DMS 273 (cell line): ENCODE measurements around the gene TMEM50A.
"Not testable (repeated sequence)": the region's sequence is repeated elsewhere in the genome, so short reads cannot be mapped to it uniquely, and the experiment has no call there.

ENCODE experiments used
- DNase-seq: peaks from one replicate; lab custom pipeline; 2025; ENCODE audit not compliant: unreplicated experiment; lab: John Stamatoyannopoulos, UW

TMEM50A gene

DNA sequence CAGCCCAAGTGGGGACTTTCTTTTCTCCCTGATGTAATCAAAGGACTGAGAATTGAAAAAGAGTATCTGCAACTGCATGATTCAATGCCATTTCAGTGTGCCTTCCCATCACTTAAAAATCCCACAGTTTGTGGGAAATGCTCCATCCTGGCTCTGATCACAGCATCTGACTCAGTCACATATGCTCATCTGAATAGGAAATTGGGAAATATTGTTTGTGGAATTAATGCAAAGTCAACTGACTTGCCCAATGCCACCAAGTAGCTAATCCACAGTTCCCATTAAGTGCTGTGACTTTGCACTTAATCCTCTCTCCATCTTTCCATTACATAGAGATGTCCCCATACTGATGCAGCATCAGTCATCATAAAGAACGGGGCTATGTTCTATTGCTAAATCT is 45.0 kb downstream of the TMEM50A start:
- DNase-seq: not testable (repeated sequence)

DNA sequence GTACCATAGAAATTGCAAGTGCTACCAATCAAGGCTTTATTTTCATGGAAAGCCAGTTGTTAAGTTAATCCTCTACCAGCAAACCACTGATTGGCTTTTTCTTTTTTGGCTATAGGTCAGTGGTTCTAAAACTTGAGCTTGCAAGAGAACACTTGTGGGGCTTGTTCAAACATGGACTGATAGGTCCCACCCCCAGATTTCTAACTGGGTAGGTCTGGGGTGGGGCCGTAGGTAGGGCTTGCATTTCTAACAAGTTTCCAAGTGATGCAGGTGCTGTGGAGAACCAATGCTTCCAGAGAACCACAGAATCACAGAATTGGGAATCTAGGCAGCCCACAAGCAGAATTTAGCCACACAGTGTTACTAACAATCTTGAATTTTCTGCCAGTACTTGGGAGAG is 45.7 kb downstream of the TMEM50A start:
- DNase-seq: not testable (repeated sequence)

DNA sequence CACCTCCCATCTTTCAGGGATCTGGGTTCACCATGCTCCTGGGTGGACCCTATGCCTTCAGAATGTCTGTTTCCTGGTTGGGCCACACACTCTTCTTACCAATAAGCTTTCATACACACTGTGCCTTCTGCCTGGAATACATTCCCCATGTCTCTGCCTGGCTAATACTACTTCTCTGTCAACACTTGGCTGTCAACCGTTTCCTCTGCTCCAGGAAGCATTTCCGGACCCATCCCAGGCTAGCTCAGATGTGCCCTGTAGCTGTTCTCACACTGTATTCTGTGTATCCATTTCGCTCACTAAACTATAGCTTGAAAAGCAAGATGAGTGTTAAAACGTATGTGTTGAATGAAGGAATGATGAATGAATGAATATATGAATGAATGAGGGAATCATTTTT is 49.0 kb downstream of the TMEM50A start:
- DNase-seq: not testable (repeated sequence)

DNA sequence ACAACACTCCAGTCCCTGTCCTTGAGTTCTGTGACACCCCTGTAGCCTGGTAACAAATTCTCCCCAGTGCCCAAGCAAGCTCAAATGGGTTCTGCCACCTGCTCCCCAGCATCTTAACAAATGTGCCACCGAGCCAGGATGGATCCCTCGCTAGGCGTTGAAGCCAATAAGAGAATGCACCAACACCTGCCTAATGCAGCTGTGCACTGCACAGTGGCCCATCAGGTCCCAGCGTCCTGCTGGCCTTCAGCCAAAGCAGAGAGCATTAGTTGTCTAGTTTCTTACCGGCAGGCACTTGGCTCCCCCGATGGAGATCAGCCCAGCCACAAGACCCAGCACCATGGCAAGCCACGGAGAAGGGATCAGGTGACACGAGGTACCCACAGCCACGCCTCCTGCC is 50.6 kb downstream of the TMEM50A start:
- DNase-seq: peak; percentile 54

DNA sequence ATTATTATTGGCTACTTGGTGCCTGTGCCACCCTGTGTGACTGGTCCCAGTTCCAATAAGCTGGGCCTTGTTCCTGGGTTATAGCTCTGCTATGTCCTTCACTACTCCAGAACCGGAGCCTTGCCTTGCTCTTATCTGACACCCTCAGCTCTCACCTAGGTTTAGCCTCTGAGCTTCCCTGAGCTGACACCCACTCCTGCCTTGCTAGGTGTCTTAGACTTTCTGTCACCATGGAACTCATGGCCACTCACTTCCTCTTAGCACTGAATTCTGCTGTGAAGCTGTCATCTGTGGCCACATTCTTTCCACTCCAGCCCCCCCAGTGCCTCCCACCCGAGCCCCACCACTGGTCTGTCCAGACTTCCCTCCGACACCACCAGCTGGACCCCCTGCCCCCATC is 51.6 kb downstream of the TMEM50A start:
- DNase-seq: not testable (repeated sequence)

DNA sequence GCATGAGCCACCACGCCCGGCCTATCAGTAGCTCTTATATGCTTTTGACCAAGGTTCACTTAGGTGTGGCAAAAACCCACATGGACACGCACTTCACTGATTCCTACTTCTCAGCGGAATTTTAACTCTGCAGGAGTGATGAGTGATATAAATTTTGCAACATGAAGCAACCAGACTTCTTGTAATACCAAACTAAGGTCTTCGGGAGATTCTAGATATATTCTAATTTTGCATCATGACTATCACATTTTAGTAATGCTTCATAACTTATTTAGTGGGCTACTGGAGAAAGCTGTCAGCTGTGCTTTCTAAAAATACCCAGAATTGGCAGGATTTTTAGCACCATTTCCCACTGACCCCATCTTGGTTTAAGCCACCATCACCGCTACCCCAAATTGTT is 54.7 kb downstream of the TMEM50A start:
- no peak for DNase-seq

DNA sequence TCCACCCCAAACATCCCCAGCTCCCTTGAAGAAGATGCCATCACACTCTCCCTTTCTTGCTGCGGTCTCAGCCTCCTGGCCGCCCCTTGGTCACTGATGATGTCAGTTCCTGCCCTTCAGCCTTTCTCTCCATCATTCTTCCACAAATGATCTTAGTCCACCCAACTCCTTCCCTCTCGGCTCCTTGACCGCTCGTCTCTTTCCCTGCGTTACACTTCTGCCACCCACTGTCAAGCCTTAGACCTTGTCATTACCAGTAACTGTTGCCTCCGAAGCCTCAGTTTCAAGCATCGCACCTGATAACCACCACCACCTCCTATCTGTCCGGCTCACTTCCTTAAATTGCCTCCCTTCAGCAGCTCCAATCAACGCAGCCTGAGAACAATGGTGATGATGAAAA is 59.4 kb downstream of the TMEM50A start:
- not testable (repeated sequence) for DNase-seq

DNA sequence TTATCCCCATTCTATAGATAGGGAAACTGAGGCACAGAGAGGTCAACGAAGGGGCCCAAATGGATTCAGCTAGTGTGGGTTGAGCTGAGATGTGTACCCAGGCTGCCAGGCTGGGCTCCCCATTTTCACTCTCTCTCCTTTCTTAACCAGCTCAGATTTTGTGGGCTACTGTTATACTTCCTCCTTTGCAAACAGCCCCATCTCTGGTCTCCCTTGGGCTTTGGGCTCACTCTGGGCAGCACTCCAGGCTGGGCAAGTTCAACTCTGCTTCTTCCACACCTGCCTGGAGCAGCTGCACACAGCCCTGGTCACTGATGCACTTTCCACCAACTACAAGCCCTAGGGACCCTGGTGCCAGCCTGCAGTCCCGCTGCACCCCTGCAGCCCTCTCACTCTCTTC is 59.9 kb downstream of the TMEM50A start:
- DNase-seq: not testable (repeated sequence)

DNA sequence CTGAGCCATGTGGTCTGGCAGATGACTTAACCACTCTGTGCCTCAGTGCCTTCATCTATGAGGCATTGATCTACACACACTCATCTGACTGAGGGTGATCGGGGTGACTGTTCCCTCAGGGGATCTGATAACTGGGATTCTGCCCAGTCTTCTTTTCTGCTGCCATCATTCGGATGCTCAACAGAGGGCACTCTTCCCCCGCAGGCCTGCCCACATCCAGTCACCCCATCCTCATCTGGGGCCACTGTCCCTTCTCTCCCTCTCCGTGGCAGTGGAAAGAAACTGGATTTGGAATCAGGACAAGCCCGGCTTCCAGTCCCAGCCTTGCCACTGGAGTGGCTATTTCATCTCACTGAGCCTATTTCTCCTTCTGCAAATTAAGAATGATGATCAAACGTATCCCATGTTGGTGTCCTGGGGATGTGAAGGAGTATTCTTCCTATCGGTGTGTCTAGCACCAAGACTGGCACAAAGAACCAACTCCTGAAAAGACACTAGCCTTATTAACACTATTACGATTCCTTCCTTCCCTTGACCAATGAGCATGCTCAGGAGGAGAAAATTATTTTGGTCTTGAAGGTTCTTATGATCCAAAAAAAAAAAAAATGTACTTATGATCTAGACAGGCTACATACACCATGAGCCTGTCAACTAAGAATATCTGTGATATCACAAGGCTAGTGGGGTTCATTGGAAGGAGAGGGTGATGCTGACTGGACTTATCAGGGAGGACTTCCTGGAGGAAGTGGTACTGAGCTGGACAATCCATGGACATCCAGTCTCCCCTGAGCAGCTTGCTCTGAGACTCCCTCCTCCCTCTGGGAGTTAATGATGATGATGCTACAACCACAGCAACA is 65.0 kb downstream of the TMEM50A start:
- DNase-seq: peak; percentile 47

DNA sequence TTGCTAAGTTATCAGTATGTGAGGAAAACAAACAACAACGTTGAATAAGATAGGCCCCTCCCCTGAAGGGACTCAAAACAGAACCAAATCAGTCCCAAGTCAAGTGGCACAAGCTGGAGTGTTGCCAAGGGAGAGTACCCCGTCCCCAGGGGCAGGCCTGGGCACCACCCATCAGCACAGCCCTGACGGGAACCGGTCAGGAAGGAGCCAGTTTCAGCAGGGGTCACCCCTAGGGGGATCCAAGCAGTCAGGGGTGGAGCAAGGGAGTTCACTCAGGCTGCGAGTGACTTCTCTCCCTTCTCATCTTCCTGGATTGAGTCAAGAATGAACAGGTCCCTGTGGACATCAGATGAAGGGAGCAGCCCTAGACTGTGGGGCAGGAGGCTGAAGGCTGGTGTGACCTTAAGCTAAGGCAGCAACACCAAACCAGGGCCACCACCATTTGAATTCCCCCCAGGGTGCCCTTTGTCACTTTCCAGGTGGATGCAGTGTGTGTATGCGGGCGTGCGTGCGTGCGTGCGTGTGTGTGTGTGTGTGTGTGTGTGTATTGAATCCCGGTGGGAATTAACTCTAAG is 67.7 kb downstream of the TMEM50A start:
- DNase-seq: not testable (repeated sequence)

DNA sequence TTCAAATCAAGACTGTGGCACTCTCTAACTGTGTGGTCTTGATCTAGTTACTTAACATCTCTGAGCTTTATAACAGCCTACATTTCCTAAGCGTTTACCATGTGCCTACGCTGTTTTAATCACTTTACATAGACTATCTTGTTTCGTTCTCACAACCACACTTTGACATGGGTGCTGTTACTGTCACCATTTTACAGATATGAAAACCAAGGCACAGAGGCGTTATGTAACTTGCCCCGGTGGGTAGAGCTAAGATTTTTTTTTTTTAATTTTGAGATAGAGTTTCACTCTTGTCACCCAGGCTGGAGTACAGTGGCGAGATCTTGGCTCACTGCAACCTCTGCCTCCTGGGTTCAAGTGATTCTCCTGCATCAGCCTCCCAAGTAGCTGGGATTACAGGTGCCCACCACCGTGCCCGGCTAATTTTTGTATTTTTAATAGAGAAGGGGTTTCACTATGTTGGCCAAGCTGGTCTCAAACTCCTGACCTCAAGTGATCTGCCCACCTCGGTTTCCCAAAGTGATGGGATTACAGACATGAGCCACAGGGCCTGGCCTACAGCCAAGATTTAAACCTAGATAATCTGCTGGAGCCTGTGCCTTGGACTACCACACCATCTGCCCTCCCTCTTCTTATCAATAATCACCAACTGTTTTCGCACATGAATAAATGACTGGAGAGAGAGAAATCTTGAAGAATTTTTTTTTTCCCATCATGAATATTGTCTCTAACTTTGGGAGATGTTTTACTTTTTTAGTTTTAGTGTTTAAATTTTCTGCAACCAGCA is 71.7 kb downstream of the TMEM50A start:
- DNase-seq: peak; percentile 73
